Measurements from ENCODE around the gene DUSP22. TPM values are rescaled to one million over a fixed set of nuclear protein-coding genes. Genes with fewer than 3 reads are reported as not detected.

Gene DUSP22
- total and polyA plus RNA-seq, 2 of the 8 experiments (the other 6 are each of a cell fraction or from before 2014, with no cell fraction given), result 15.5 to 32.4 TPM

- TF ChIP-seq BCL11A (IDR thresholded peaks at IDR 0.05; ENCODE audit: low read depth in 2 of 2, low read length in 2 of 2) (no peak), MAFK (IDR thresholded peaks at IDR 0.05; ENCODE audit: low read depth, low read length) (no peak)
- H2BK12ac ChIP-seq (ENCODE audit: low read depth, low read length), result no peak overlapping the region
- no peak overlapping the region for H2BK5ac ChIP-seq (ENCODE audit: low read depth, low read length)
- H3K18ac ChIP-seq (ENCODE audit: extremely low read depth, low read length), result no peak overlapping the region
- CTCF ChIA-PET (ENCODE audit: partially characterized antibody), result interaction anchor here (0.6 to 3.2 kb wide), 8 partner anchors 11 to 167 kb away, joined by 3 to 8 read pairs (median 4); partner anchors contain the start of gene IRF4
- H3K4me3 ChIP-seq (ENCODE audit: extremely low read depth in 1 of 4, insufficient read depth in 2 of 4, low read depth in 3 of 4, low read length in 4 of 4), result no peak overlapping the region
- FAIRE-seq (no peak), DNase-seq (ENCODE audit: low read depth in 1 of 2, low spot score in 2 of 2) (no peak)
- no peaks in the 10 kb centered on the region for H3K79me1 ChIP-seq (ENCODE audit: low read depth, low read length)
- no peaks in the 10 kb centered on the region for H4K20me1 ChIP-seq (replicated peaks in 1 of 2; ENCODE audit: control insufficient read depth in 1 of 2, insufficient read depth in 2 of 2, low read length in 2 of 2)
- H2AFZ ChIP-seq (ENCODE audit: low read length), result no peak overlapping the region
- H3K36me3 ChIP-seq (ENCODE audit: control insufficient read depth in 2 of 4, insufficient read depth in 4 of 4, low read length in 3 of 4), result no peaks in the 10 kb centered on the region; a peak in 1 of 8 replicates
- peaks cover 57 to 80% of the 10 kb centered on the region in 2 experiments for H3K9me3 ChIP-seq (ENCODE audit: insufficient read depth in 2 of 2, low read depth in 1 of 2, low read length in 1 of 2)
- no peak overlapping the region for H3K14ac ChIP-seq (ENCODE audit: insufficient read length)
- no peaks in the 10 kb centered on the region; a peak in 2 of 7 replicates for H3K4me1 ChIP-seq (replicated peaks in 1 of 4; ENCODE audit: control insufficient read depth in 3 of 4, insufficient read depth in 4 of 4, low read length in 3 of 4)
- H2AK5ac ChIP-seq (ENCODE audit: low read depth, low read length), result no peak overlapping the region
- no peak overlapping the region for H4K91ac ChIP-seq (replicated peaks; ENCODE audit: insufficient read length, low read length)
- no peak overlapping the region for H3K4ac ChIP-seq (replicated peaks; ENCODE audit: insufficient read length, low read depth, low read length)
- no peak overlapping the region for H3K23ac ChIP-seq (ENCODE audit: insufficient read length)
- H4K5ac ChIP-seq (ENCODE audit: insufficient read length, low read depth, low read length), result no peak overlapping the region
- no peak overlapping the region for H4K8ac ChIP-seq (ENCODE audit: extremely low read depth, insufficient read depth, low read length)
- no peak overlapping the region for H3K27ac ChIP-seq (ENCODE audit: low read depth, low read length)
- no peaks in the 10 kb centered on the region for H3K79me2 ChIP-seq (ENCODE audit: control insufficient read depth in 1 of 2, insufficient read depth in 2 of 2, low read length in 2 of 2)
- H3K27me3 ChIP-seq (replicated peaks in 1 of 4; ENCODE audit: control insufficient read depth in 3 of 4, extremely low read depth in 1 of 4, insufficient read depth in 3 of 4, low read length in 3 of 4), result no peaks in the 10 kb centered on the region; a peak in 1 of 7 replicates
- H2BK15ac ChIP-seq (ENCODE audit: low read length), result no peak overlapping the region
- H3K4me2 ChIP-seq (ENCODE audit: insufficient read depth in 1 of 2, low read depth in 2 of 2, low read length in 2 of 2), result no peak overlapping the region
- 87% methylated on average over 9 of the region's 9 CpGs; no CpG with 5 or more reads in 1 of the 2 experiments for WGBS, 2 experiments (ENCODE audit: extremely low coverage in 1 of 2, insufficient coverage in 1 of 2, insufficient read length in 1 of 2, insufficient replicate concordance in 2 of 2, low coverage in 1 of 2, low lambda C conversion rate in 2 of 2, missing lambda C conversion rate in 1 of 2)
- POLR2A ChIA-PET (ENCODE audit: partially characterized antibody), result interaction anchor here (1.2 kb wide), 1 partner anchor 18 kb away, joined by 3 read pairs; no protein-coding TSS in a partner anchor
- no peak overlapping the region for H2BK120ac ChIP-seq (replicated peaks; ENCODE audit: low read depth, low read length)
- no peak overlapping the region for H3K9ac ChIP-seq (replicated peaks in 1 of 4; ENCODE audit: extremely low read depth in 1 of 4, low read depth in 3 of 4, low read length in 3 of 4)
- no peak overlapping the region for H2BK20ac ChIP-seq (ENCODE audit: low read length)
- no peak overlapping the region for H3K56ac ChIP-seq (replicated peaks; ENCODE audit: insufficient read length, low read depth, low read length)
- no peaks in the 10 kb centered on the region for H3K23me2 ChIP-seq (ENCODE audit: low read depth, low read length)
These were observed 63.3 kb downstream of the DUSP22 start for GRCh38 chr6:355373-356208.
